Stomach smooth muscle (tissue), 2 donors: ENCODE results near the gene EXOSC5.

ENCODE experiments used
- H3K27ac ChIP-seq: one replicate; pipeline ENCODE4 v1.7.0; 2013; ENCODE audit warnings: mild to moderate bottlenecking, low read length, inconsistent platforms
- H3K27me3 ChIP-seq, 2 donors: one replicate each; pipeline ENCODE4 v1.7.0; 2013; ENCODE audit warnings: low read length in 2 of 2; ENCODE audit not compliant: insufficient read depth in 2 of 2, control insufficient read depth in 1 of 2
- H3K36me3 ChIP-seq, 2 donors: one replicate each; pipeline ENCODE4 v1.7.0; 2013; ENCODE audit warnings: low read length in 2 of 2; ENCODE audit not compliant: control insufficient read depth in 2 of 2, insufficient read depth in 2 of 2
- H3K4me1 ChIP-seq: one replicate; pipeline ENCODE4 v1.7.0; 2013; ENCODE audit warnings: low read length; ENCODE audit not compliant: control insufficient read depth, insufficient read depth
- H3K4me3 ChIP-seq, 2 donors: one replicate each; pipeline ENCODE4 v1.7.0; 2013; ENCODE audit warnings: low read length in 2 of 2
- H3K9ac ChIP-seq, 2 donors: one replicate each; pipeline ENCODE4 v1.7.0; 2013; ENCODE audit warnings: low read length in 2 of 2, mild to moderate bottlenecking in 1 of 2
- H3K9me3 ChIP-seq, 2 donors: one replicate each; pipeline ENCODE4 v1.7.0; 2013; ENCODE audit warnings: low read length in 2 of 2; ENCODE audit not compliant: control insufficient read depth in 2 of 2
- donor health status: healthy.
- donor health status: Pancreatic carcinoma.

EXOSC5 gene

GRCh38 chr19:41341669-41342490, 55.3 kb downstream of the EXOSC5 start:
- H3K36me3 ChIP-seq = peaks cover 8 to 20% of the 10 kb centered on the region in 2 donors
- no peak overlapping the region for H3K4me3 ChIP-seq
- H3K27ac ChIP-seq = no peak overlapping the region
- no peaks in the 10 kb centered on the region for H3K4me1 ChIP-seq
- H3K9me3 ChIP-seq = no peaks in the 10 kb centered on the region
- no peaks in the 10 kb centered on the region for H3K27me3 ChIP-seq
- H3K9ac ChIP-seq = no peak overlapping the region

- H3K27ac ChIP-seq = no peak overlapping the region
- H3K4me3 ChIP-seq = no peak overlapping the region
- H3K9me3 ChIP-seq = no peaks in the 10 kb centered on the region
- peaks cover 8 to 18% of the 10 kb centered on the region in 2 donors for H3K36me3 ChIP-seq
- no peak overlapping the region for H3K9ac ChIP-seq
- H3K27me3 ChIP-seq = no peaks in the 10 kb centered on the region
- no peaks in the 10 kb centered on the region for H3K4me1 ChIP-seq
Measured at GRCh38 chr19:41339936-41340335, 57.2 kb downstream of the EXOSC5 start.
